ENCODE results near the gene ACKR3. TPM values are rescaled to one million over a fixed set of nuclear protein-coding genes. Genes with fewer than 3 reads are reported as not detected.

Gene ACKR3
- total and polyA plus RNA-seq, 3 donors from 2014 or later, result 22.8 to 52.8 (median 35.5) TPM

- no peaks in the 10 kb centered on the region for H3K36me3 ChIP-seq (ENCODE audit: low read depth, missing control alignments)
- no peaks in the 10 kb centered on the region for H3K9me3 ChIP-seq
- 94 to 97% methylated on average over 10 to 15 of the region's 15 CpGs for WGBS, 2 donors
- no peak for DNase-seq
- H3K4me3 ChIP-seq, result no peak overlapping the region
- no peaks in the 10 kb centered on the region for H3K27me3 ChIP-seq
- intact Hi-C loops (cut with DNase I; ENCODE audit: low total_unique reads), result no loop called here
- no peak overlapping the region for H3K27ac ChIP-seq
- TF ChIP-seq POLR2A (IDR thresholded peaks at IDR 0.05) (no peak), CTCF (IDR thresholded peaks at IDR 0.05) (no peak)
- no peaks in the 10 kb centered on the region for H3K4me1 ChIP-seq
Observed at GRCh38 chr2:236578411-236578846, 8.8 kb downstream of the ACKR3 start.

- H3K4me3 ChIP-seq, result no peak overlapping the region
- WGBS, 2 donors, result 89 to 93% methylated on average over 9 of the region's 9 CpGs
- H3K36me3 ChIP-seq (ENCODE audit: low read depth, missing control alignments), result no peaks in the 10 kb centered on the region
- no peaks in the 10 kb centered on the region for H3K4me1 ChIP-seq
- no peak for DNase-seq
- intact Hi-C loops (cut with DNase I; ENCODE audit: low total_unique reads), result no loop called here
- H3K9me3 ChIP-seq, result no peaks in the 10 kb centered on the region
- TF ChIP-seq CTCF (IDR thresholded peaks at IDR 0.05) (no peak), POLR2A (IDR thresholded peaks at IDR 0.05) (no peak)
- H3K27me3 ChIP-seq, result no peaks in the 10 kb centered on the region
- no peak overlapping the region for H3K27ac ChIP-seq
Observed at GRCh38 chr2:236579048-236579745, 9.6 kb downstream of the ACKR3 start.

GRCh38 chr2:236579746-236580315 lies 10.2 kb downstream of the ACKR3 start:
- Histone ChIP-seq H3K27ac (no peak overlapping the region), H3K9me3 (no peaks in the 10 kb centered on the region), H3K36me3 (ENCODE audit: low read depth, missing control alignments) (no peaks in the 10 kb centered on the region), H3K27me3 (no peaks in the 10 kb centered on the region), H3K4me3 (no peak overlapping the region), H3K4me1 (no peaks in the 10 kb centered on the region)
- intact Hi-C loops (cut with DNase I; ENCODE audit: low total_unique reads), result no loop called here
- WGBS, 2 donors, result 85 to 93% methylated on average over 9 of the region's 9 CpGs
- DNase-seq, result no peak
- TF ChIP-seq POLR2A (IDR thresholded peaks at IDR 0.05) (no peak), CTCF (IDR thresholded peaks at IDR 0.05) (no peak)

DNA sequence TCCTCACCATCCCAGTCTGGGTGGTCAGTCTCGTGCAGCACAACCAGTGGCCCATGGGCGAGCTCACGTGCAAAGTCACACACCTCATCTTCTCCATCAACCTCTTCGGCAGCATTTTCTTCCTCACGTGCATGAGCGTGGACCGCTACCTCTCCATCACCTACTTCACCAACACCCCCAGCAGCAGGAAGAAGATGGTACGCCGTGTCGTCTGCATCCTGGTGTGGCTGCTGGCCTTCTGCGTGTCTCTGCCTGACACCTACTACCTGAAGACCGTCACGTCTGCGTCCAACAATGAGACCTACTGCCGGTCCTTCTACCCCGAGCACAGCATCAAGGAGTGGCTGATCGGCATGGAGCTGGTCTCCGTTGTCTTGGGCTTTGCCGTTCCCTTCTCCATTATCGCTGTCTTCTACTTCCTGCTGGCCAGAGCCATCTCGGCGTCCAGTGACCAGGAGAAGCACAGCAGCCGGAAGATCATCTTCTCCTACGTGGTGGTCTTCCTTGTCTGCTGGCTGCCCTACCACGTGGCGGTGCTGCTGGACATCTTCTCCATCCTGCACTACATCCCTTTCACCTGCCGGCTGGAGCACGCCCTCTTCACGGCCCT lies 11.2 kb downstream of the ACKR3 start:
- no peak overlapping the region for H3K27ac ChIP-seq
- TF ChIP-seq POLR2A (IDR thresholded peaks at IDR 0.05) (no peak), CTCF (IDR thresholded peaks at IDR 0.05) (no peak)
- no peak for DNase-seq
- no peaks in the 10 kb centered on the region for H3K4me1 ChIP-seq
- H3K9me3 ChIP-seq, result no peaks in the 10 kb centered on the region
- intact Hi-C loops (cut with DNase I; ENCODE audit: low total_unique reads), result no loop called here
- H3K36me3 ChIP-seq (ENCODE audit: low read depth, missing control alignments), result no peaks in the 10 kb centered on the region
- no peak overlapping the region for H3K4me3 ChIP-seq
- 93 to 96% methylated on average over 29 of the region's 29 CpGs for WGBS, 2 donors
- no peaks in the 10 kb centered on the region for H3K27me3 ChIP-seq

Data from testis (tissue), 3 donors.